ENCODE data around the gene FAIM2.

DNA sequence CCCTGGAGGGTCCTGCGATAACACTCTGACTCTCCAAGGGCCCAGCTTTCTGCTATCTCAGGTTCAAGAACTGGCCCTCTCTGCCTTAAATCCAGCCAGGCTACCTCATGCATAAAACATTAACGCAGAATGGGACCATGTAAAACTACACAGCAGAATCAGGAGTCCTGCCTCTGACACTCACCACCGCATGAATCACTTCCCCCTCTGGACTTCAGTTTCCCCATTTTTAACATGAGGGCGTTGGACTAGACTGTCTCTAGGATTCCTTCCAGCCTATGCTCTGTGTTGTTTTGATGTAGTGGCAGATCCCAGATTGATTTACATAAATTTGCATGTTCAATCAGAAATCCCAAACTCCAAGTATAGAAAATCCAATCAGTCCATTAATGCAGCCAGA is 78.8 kb downstream of the FAIM2 start:
- TF ChIP-seq, protein P1, sequence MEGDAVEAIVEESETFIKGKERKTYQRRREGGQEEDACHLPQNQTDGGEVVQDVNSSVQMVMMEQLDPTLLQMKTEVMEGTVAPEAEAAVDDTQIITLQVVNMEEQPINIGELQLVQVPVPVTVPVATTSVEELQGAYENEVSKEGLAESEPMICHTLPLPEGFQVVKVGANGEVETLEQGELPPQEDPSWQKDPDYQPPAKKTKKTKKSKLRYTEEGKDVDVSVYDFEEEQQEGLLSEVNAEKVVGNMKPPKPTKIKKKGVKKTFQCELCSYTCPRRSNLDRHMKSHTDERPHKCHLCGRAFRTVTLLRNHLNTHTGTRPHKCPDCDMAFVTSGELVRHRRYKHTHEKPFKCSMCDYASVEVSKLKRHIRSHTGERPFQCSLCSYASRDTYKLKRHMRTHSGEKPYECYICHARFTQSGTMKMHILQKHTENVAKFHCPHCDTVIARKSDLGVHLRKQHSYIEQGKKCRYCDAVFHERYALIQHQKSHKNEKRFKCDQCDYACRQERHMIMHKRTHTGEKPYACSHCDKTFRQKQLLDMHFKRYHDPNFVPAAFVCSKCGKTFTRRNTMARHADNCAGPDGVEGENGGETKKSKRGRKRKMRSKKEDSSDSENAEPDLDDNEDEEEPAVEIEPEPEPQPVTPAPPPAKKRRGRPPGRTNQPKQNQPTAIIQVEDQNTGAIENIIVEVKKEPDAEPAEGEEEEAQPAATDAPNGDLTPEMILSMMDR (IDR thresholded peaks at IDR 0.05; ENCODE audit: low read depth, low read length), result no peak
- no peak for TF ChIP-seq EZH2phosphoT487 (IDR thresholded peaks at IDR 0.05; ENCODE audit: low read depth)

Data from OCI-LY3 (cell line).